Osteocyte (in vitro differentiated cells): ENCODE results near the gene OSCAR. TPM values are rescaled to one million over a fixed set of nuclear protein-coding genes. Genes with fewer than 3 reads are reported as not detected.
A peak's percentile ranks its signal among the peaks of the same experiment; 100 is the strongest.

Experiments
- DNase-seq: peaks from one replicate; pipeline ENCODE4 v3.0.0; 2021; ENCODE audit warnings: mixed read lengths; ENCODE audit not compliant: unreplicated experiment; ENCODE audit errors: extremely low spot score
- H3K27ac Mint-ChIP-seq: one replicate; pipeline ENCODE4 v1.8.0; 2021; ENCODE audit warnings: mild to moderate bottlenecking, mixed read lengths; ENCODE audit not compliant: unreplicated experiment
- H3K27me3 Mint-ChIP-seq: one replicate; pipeline ENCODE4 v1.8.0; 2021; ENCODE audit warnings: mixed read lengths; ENCODE audit not compliant: unreplicated experiment
- H3K36me3 Mint-ChIP-seq: one replicate; pipeline ENCODE4 v1.8.0; 2021; ENCODE audit warnings: mixed read lengths; ENCODE audit not compliant: unreplicated experiment
- H3K4me1 Mint-ChIP-seq: one replicate; pipeline ENCODE4 v1.8.0; 2021; ENCODE audit warnings: mixed read lengths; ENCODE audit not compliant: unreplicated experiment
- H3K4me3 Mint-ChIP-seq: one replicate; pipeline ENCODE4 v1.8.0; 2021; ENCODE audit warnings: mild to moderate bottlenecking, moderate library complexity, mixed read lengths; ENCODE audit not compliant: unreplicated experiment
- H3K9me3 Mint-ChIP-seq: one replicate; pipeline ENCODE4 v1.8.0; 2021; ENCODE audit warnings: mixed read lengths; ENCODE audit not compliant: unreplicated experiment
- total RNA-seq: library from RNA; stranded (reverse); gene quantifications from 2 replicates; pipeline ENCODE4 v1.2.1, GENCODE V29; 2021
- TF ChIP-seq, protein P1 (sequence below): fragments of 200-600 bp; sonication (generic); IDR thresholded peaks from 2 replicates; pipeline ENCODE4 v1.5.0; 2021; ENCODE audit warnings: antibody characterized with exemption, mild to moderate bottlenecking, moderate library complexity

The OSCAR gene
- total RNA-seq, 1 donor from 2014 or later, result 0.32 TPM

DNA sequence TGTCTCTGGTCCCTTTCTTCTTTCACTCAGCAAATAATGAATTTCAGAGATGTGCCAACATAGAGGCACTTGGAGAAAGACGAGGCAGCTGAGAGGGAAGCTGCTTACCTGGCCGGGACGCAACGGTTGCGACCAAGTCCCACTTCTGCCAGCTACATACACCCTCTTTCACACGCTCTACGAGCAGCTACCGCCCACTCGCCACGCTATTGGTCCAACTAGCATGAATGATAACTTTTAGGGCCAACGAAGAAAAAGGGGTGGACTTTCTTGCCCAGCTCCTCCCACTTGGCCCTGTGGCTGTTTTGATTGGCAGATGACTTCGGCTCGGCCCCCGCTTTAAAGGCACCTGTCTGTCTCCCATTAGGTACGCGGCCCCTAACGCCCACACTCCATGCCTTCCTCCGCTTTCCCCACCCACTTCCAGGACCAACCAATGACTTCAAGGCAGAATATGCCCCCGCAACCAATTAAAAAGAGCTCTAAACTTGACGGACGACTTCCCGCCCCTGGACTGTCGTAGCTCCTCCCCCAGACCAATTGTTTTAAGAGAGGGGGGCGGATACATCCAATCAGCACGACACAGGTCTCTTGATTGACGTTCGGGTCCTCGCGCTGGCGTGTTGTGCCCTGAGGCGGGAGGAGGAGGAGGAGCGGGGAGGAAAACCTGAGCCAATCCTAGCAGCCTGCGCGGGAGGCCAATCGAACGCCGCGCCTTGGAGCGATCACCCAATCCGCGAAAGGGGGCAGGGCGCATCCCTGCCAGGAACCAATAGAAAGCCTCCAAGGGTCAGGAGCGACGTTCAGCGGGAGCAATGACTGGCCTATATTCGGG lies 36.5 kb upstream of the OSCAR start:
- Mint-ChIP-seq H3K27me3 (peaks cover 5% of the 10 kb centered on the region), H3K27ac (peak overlapping the region; percentile 88), H3K4me1 (peaks cover 32% of the 10 kb centered on the region), H3K36me3 (no peaks in the 10 kb centered on the region), H3K4me3 (peak overlapping the region; percentile 84), H3K9me3 (no peaks in the 10 kb centered on the region)
- peak; percentile 100 for DNase-seq
- TF ChIP-seq, protein P1, sequence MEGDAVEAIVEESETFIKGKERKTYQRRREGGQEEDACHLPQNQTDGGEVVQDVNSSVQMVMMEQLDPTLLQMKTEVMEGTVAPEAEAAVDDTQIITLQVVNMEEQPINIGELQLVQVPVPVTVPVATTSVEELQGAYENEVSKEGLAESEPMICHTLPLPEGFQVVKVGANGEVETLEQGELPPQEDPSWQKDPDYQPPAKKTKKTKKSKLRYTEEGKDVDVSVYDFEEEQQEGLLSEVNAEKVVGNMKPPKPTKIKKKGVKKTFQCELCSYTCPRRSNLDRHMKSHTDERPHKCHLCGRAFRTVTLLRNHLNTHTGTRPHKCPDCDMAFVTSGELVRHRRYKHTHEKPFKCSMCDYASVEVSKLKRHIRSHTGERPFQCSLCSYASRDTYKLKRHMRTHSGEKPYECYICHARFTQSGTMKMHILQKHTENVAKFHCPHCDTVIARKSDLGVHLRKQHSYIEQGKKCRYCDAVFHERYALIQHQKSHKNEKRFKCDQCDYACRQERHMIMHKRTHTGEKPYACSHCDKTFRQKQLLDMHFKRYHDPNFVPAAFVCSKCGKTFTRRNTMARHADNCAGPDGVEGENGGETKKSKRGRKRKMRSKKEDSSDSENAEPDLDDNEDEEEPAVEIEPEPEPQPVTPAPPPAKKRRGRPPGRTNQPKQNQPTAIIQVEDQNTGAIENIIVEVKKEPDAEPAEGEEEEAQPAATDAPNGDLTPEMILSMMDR, result no peak

- peak overlapping the region; percentile 88 for H3K27ac Mint-ChIP-seq
Measured at GRCh38 chr19:54136086-54136863, 35.7 kb upstream of the OSCAR start.

GRCh38 chr19:54133957-54134590 lies 33.5 kb upstream of the OSCAR start:
- no peak for DNase-seq
- H3K4me1 Mint-ChIP-seq, result peaks cover 16% of the 10 kb centered on the region
- peaks cover 5% of the 10 kb centered on the region for H3K27me3 Mint-ChIP-seq
- no peak overlapping the region for H3K27ac Mint-ChIP-seq
- no peaks in the 10 kb centered on the region for H3K9me3 Mint-ChIP-seq
- TF ChIP-seq, protein P1, result no peak
- H3K36me3 Mint-ChIP-seq, result peaks cover 4% of the 10 kb centered on the region
- no peak overlapping the region for H3K4me3 Mint-ChIP-seq

More at GRCh38 chr19:54136086-54136863, 35.7 kb upstream of the OSCAR start:
- TF ChIP-seq, protein P1, result no peak
- H3K4me3 Mint-ChIP-seq, result peak overlapping the region; percentile 84
- no peaks in the 10 kb centered on the region for H3K9me3 Mint-ChIP-seq
- H3K4me1 Mint-ChIP-seq, result peaks cover 30% of the 10 kb centered on the region
- no peak for DNase-seq
- H3K36me3 Mint-ChIP-seq, result peaks cover 2% of the 10 kb centered on the region
- H3K27me3 Mint-ChIP-seq, result peaks cover 5% of the 10 kb centered on the region

GRCh38 chr19:54133312-54133956 lies 32.8 kb upstream of the OSCAR start:
- DNase-seq, result peak; percentile 89
- TF ChIP-seq, protein P1, result no peak
- H3K4me1 Mint-ChIP-seq, result peaks cover 10% of the 10 kb centered on the region
- peaks cover 4% of the 10 kb centered on the region for H3K36me3 Mint-ChIP-seq
- H3K27ac Mint-ChIP-seq, result no peak overlapping the region
- H3K27me3 Mint-ChIP-seq, result peaks cover 5% of the 10 kb centered on the region
- no peak overlapping the region for H3K4me3 Mint-ChIP-seq
- H3K9me3 Mint-ChIP-seq, result no peaks in the 10 kb centered on the region
